NT2/D1 (cell line): ENCODE results near the gene PMVK.
A peak's percentile ranks its signal among the peaks of the same experiment; 100 is the strongest.

ENCODE experiments used
- DNase-seq: peaks from one replicate; pipeline ENCODE4 v3.0.0-alpha.2; 2011; ENCODE audit warnings: low read depth, low spot score
- H3K27me3 ChIP-seq: 2 replicates; pipeline ENCODE4 v1.6.0; 2011; ENCODE audit warnings: mild to moderate bottlenecking; ENCODE audit not compliant: insufficient read length, insufficient read depth
- H3K36me3 ChIP-seq: 2 replicates; pipeline ENCODE4 v1.6.1; 2011; ENCODE audit warnings: mild to moderate bottlenecking, low read length, mixed read lengths; ENCODE audit not compliant: insufficient read depth, insufficient read length
- H3K4me1 ChIP-seq: 2 replicates; pipeline ENCODE4 v1.5.1; 2011; ENCODE audit not compliant: insufficient read depth, insufficient read length
- H3K4me3 ChIP-seq: 2 replicates; pipeline ENCODE4 v1.5.1; 2011; ENCODE audit warnings: low read depth; ENCODE audit not compliant: insufficient read length
- H3K9ac ChIP-seq: 2 replicates; pipeline ENCODE4 v1.6.0; 2011; ENCODE audit warnings: low read depth; ENCODE audit not compliant: insufficient read length
- H3K9me3 ChIP-seq: 2 replicates; pipeline ENCODE4 v1.5.1; 2011; ENCODE audit warnings: mild to moderate bottlenecking, low read length; ENCODE audit not compliant: insufficient read depth
- SUZ12 ChIP-seq: IDR thresholded peaks from 2 replicates; pipeline ENCODE4 v1.6.1; 2011; ENCODE audit not compliant: insufficient read length, insufficient read depth; ENCODE audit errors: extremely low read depth
- YY1 ChIP-seq: IDR thresholded peaks from 2 replicates; pipeline ENCODE4 v1.6.1; 2011; ENCODE audit not compliant: insufficient read length, insufficient read depth
- ZNF274 ChIP-seq: IDR thresholded peaks from 2 replicates; pipeline ENCODE4 v1.6.1; 2011; ENCODE audit warnings: mild to moderate bottlenecking, low read depth, low read length

The PMVK gene

GRCh38 chr1:154938604-154939399 is 2.3 kb upstream of the PMVK start:
- H3K4me1 ChIP-seq = peaks cover 24% of the 10 kb centered on the region
- no peak overlapping the region for H3K9ac ChIP-seq
- H3K27me3 ChIP-seq = no peaks in the 10 kb centered on the region
- no peaks in the 10 kb centered on the region for H3K9me3 ChIP-seq
- no peak overlapping the region for H3K4me3 ChIP-seq
- no peak for TF ChIP-seq YY1
- TF ChIP-seq SUZ12 = no peak
- TF ChIP-seq ZNF274 = no peak
- no peaks in the 10 kb centered on the region for H3K36me3 ChIP-seq
- DNase-seq = no peak

- Histone ChIP-seq H3K9me3 (no peaks in the 10 kb centered on the region), H3K4me3 (peak overlapping the region; percentile 70), H3K4me1 (peaks cover 24% of the 10 kb centered on the region), H3K9ac (peak overlapping the region; percentile 89), H3K36me3 (no peaks in the 10 kb centered on the region), H3K27me3 (no peaks in the 10 kb centered on the region)
- DNase-seq = no peak
- TF ChIP-seq ZNF274 (no peak), YY1 (no peak), SUZ12 (no peak)
Observed at GRCh38 chr1:154937988-154938386, 1.5 kb upstream of the PMVK start.

- Histone ChIP-seq H3K4me1 (peaks cover 19% of the 10 kb centered on the region), H3K36me3 (no peaks in the 10 kb centered on the region), H3K27me3 (no peaks in the 10 kb centered on the region), H3K9ac (peak overlapping the region; percentile 89), H3K4me3 (peak overlapping the region; percentile 70), H3K9me3 (no peaks in the 10 kb centered on the region)
- DNase-seq = peak; percentile 88
- TF ChIP-seq SUZ12 = no peak
- no peak for TF ChIP-seq ZNF274
- no peak for TF ChIP-seq YY1
Observed at GRCh38 chr1:154937085-154937987, 817 bp upstream of the PMVK start.

- Histone ChIP-seq H3K4me1 (peaks cover 7% of the 10 kb centered on the region), H3K36me3 (peaks cover 5% of the 10 kb centered on the region), H3K9me3 (no peaks in the 10 kb centered on the region), H3K4me3 (peak overlapping the region; percentile 70), H3K9ac (peak overlapping the region; percentile 89), H3K27me3 (no peaks in the 10 kb centered on the region)
- TF ChIP-seq ZNF274 = no peak
- no peak for TF ChIP-seq SUZ12
- no peak for TF ChIP-seq YY1
- no peak for DNase-seq
Observed at GRCh38 chr1:154935749-154936554, 567 bp downstream of the PMVK start.

- Histone ChIP-seq H3K9me3 (no peaks in the 10 kb centered on the region), H3K4me3 (no peak overlapping the region), H3K9ac (no peak overlapping the region), H3K27me3 (no peaks in the 10 kb centered on the region), H3K36me3 (peaks cover 5% of the 10 kb centered on the region), H3K4me1 (no peaks in the 10 kb centered on the region)
- DNase-seq = no peak
- TF ChIP-seq YY1 (no peak), ZNF274 (no peak), SUZ12 (no peak)
Observed at GRCh38 chr1:154934358-154934948, 2.1 kb downstream of the PMVK start.

- Histone ChIP-seq H3K4me3 (no peak overlapping the region), H3K9ac (no peak overlapping the region)
- no peak for DNase-seq
Observed at GRCh38 chr1:154931940-154932487, 4.5 kb downstream of the PMVK start.

More at GRCh38 chr1:154931940-154932487, 4.5 kb downstream of the PMVK start:
- H3K27me3 ChIP-seq = no peaks in the 10 kb centered on the region
- H3K9me3 ChIP-seq = no peaks in the 10 kb centered on the region
- H3K4me1 ChIP-seq = no peaks in the 10 kb centered on the region
- TF ChIP-seq YY1 (no peak), SUZ12 (no peak), ZNF274 (no peak)
- H3K36me3 ChIP-seq = peaks cover 17% of the 10 kb centered on the region
